GM23338 (cell line): ENCODE measurements around the gene GRK7. TPM values are rescaled to one million over a fixed set of nuclear protein-coding genes. Genes with fewer than 3 reads are reported as not detected.

Experiments
- ATAC-seq: fragments of 200-7000 bp; cut with Tn5 transposase; 3 replicates; pipeline ENCODE4 v1.9.1; 2020
- DNase-seq: peaks from one replicate; pipeline ENCODE4 v3.0.0-alpha.2; 2015; ENCODE audit warnings: low spot score
- H2AFZ ChIP-seq: fragments of 200-600 bp; sonication (generic); 2 replicates; pipeline ENCODE4 v1.8.0; 2016; ENCODE audit warnings: antibody characterized with exemption, mild to moderate bottlenecking, moderate library complexity
- H3F3A ChIP-seq: fragments of 200-600 bp; sonication (generic); replicated peaks from 2 replicates; pipeline ENCODE4 v1.8.0; 2017; ENCODE audit warnings: antibody characterized with exemption, mixed run types, low read depth
- H3K27ac ChIP-seq: fragments of 200-600 bp; sonication (generic); 2 replicates; pipeline ENCODE4 v1.6.1; 2016; ENCODE audit warnings: low read depth
- H3K27me3 ChIP-seq: fragments of 200-600 bp; sonication (generic); 2 replicates; pipeline ENCODE4 v1.8.0; 2016; ENCODE audit warnings: mild to moderate bottlenecking, mixed run types, moderate library complexity; ENCODE audit not compliant: insufficient read depth
- H3K36me3 ChIP-seq: fragments of 200-600 bp; sonication (generic); 2 replicates; pipeline ENCODE4 v1.8.0; 2016; ENCODE audit warnings: mild to moderate bottlenecking; ENCODE audit not compliant: insufficient read depth
- H3K4me1 ChIP-seq: fragments of 200-600 bp; sonication (generic); 2 replicates; pipeline ENCODE4 v1.8.0; 2016; ENCODE audit warnings: mild to moderate bottlenecking, moderate library complexity; ENCODE audit not compliant: insufficient read depth
- H3K4me2 ChIP-seq: fragments of 200-600 bp; sonication (generic); 2 replicates; pipeline ENCODE4 v1.7.1; 2017; ENCODE audit warnings: mixed run types
- H3K4me3 ChIP-seq: fragments of 200-600 bp; sonication (generic); 2 replicates; pipeline ENCODE4 v1.6.1; 2016; ENCODE audit warnings: mixed run types
- H3K79me2 ChIP-seq: fragments of 200-600 bp; sonication (generic); replicated peaks from 2 replicates; pipeline ENCODE4 v1.8.0; 2017; ENCODE audit warnings: mild to moderate bottlenecking; ENCODE audit not compliant: insufficient read depth
- H3K9me2 ChIP-seq: fragments of 200-600 bp; sonication (generic); 2 replicates; pipeline ENCODE4 v1.8.0; 2017; ENCODE audit not compliant: insufficient read depth
- H4K20me1 ChIP-seq: fragments of 200-600 bp; sonication (generic); replicated peaks from 2 replicates; pipeline ENCODE4 v1.8.0; 2017; ENCODE audit warnings: mild to moderate bottlenecking; ENCODE audit not compliant: insufficient read depth
- H3K27ac Mint-ChIP-seq: 2 replicates; pipeline ENCODE4 v1.8.0; 2020; ENCODE audit warnings: inconsistent platforms, mild to moderate bottlenecking, moderate library complexity, mixed read lengths
- H3K27me3 Mint-ChIP-seq: 3 replicates; pipeline ENCODE4 v1.8.0; 2022; ENCODE audit warnings: low read depth, mild to moderate bottlenecking, moderate library complexity, mixed read lengths, inconsistent platforms; ENCODE audit not compliant: insufficient read depth, poor library complexity
- H3K36me3 Mint-ChIP-seq: 3 replicates; pipeline ENCODE4 v1.8.0; 2021; ENCODE audit warnings: low read depth, mild to moderate bottlenecking, inconsistent platforms, moderate library complexity, mixed read lengths
- H3K4me1 Mint-ChIP-seq: 3 replicates; pipeline ENCODE4 v1.8.0; 2020; ENCODE audit warnings: mild to moderate bottlenecking, inconsistent platforms, mixed read lengths
- H3K4me3 Mint-ChIP-seq: 3 replicates; pipeline ENCODE4 v1.8.0; 2021; ENCODE audit warnings: moderate library complexity, mild to moderate bottlenecking, inconsistent platforms, mixed read lengths
- H3K9me3 Mint-ChIP-seq: 3 replicates; pipeline ENCODE4 v1.8.0; 2020; ENCODE audit warnings: moderate library complexity, mild to moderate bottlenecking, inconsistent platforms, mixed read lengths
- CREB1 ChIP-seq: fragments of 250-450 bp; sonication (Bioruptor Pico); IDR thresholded peaks from 2 replicates; pipeline ENCODE4 v1.5.0; 2020; ENCODE audit warnings: low read depth, mild to moderate bottlenecking, moderate library complexity
- CTCF ChIP-seq, 2 experiments: fragments of 200-600 bp in 1 of 2; sonication (generic) in 1 of 2; conservative IDR thresholded peaks; 2 replicates each; pipeline versions ENCODE4 v1.5.1 to v1.6.1; 2016 to 2017; ENCODE audit warnings: antibody characterized with exemption in 2 of 2, low read depth in 2 of 2, mild to moderate bottlenecking in 2 of 2, moderate library complexity in 1 of 2
- ETS1 ChIP-seq: IDR thresholded peaks from 2 replicates; pipeline ENCODE4 v1.6.1; 2016; ENCODE audit warnings: antibody characterized with exemption
- JUNB ChIP-seq: IDR thresholded peaks from one replicate; pipeline ENCODE4 v1.6.1; 2016; ENCODE audit warnings: antibody characterized with exemption; ENCODE audit not compliant: unreplicated experiment
- NANOG ChIP-seq: IDR thresholded peaks from 2 replicates; pipeline ENCODE4 v1.6.1; 2016; ENCODE audit warnings: antibody characterized with exemption, borderline replicate concordance
- POLR2AphosphoS5 ChIP-seq: IDR thresholded peaks from 2 replicates; pipeline ENCODE4 v1.6.1; 2016; ENCODE audit warnings: antibody characterized with exemption, low read depth
- STAT1 ChIP-seq: IDR thresholded peaks from one replicate; pipeline ENCODE4 v1.6.1; 2016; ENCODE audit warnings: antibody characterized with exemption; ENCODE audit not compliant: unreplicated experiment
- polyA plus RNA-seq: library from polyadenylated mRNA; unstranded; fragments of >200 nt; fragmentation: Nextera tagmentation; extraction: Ambion mirVana; gene quantifications from 2 replicates; pipeline ENCODE4 v1.2.1, GENCODE V29; 2016
- total RNA-seq: library from RNA; depleted of rRNA; stranded (reverse); fragments of >200 nt; shearing (Covaris generic); gene quantifications from 2 replicates; pipeline ENCODE4 v1.2.3, GENCODE V29; 2014

The GRK7 gene
- total and polyA plus RNA-seq, 2 experiments from 2014 or later = not detected

GRCh38 chr3:141729240-141729639 lies 34.0 kb upstream of the GRK7 start:
- TF ChIP-seq JUNB = no peak
- TF ChIP-seq NANOG = no peak
- TF ChIP-seq CTCF (conservative IDR thresholded peaks at IDR 0.05; ENCODE audit: low read depth in 2 of 2) = peak; percentile 47 to 48
- TF ChIP-seq CREB1 (CRISPR knock-in tag) = no peak
- Histone ChIP-seq H3K27ac (no peak overlapping the region), H3K36me3 (no peaks in the 10 kb centered on the region), H3K4me2 (no peak overlapping the region), H3K4me3 (no peak overlapping the region), H3K79me2 (no peaks in the 10 kb centered on the region), H3K27me3 (no peaks in the 10 kb centered on the region), H3K9me2 (no peaks in the 10 kb centered on the region), H3F3A (no peaks in the 10 kb centered on the region), H2AFZ (no peak overlapping the region), H3K4me1 (0 out of 2 replicates have a peak, but pooled peaks cover 7% of the 10 kb centered on the region), H4K20me1 (no peaks in the 10 kb centered on the region)
- peaks cover 5% of the 10 kb centered on the region for H3K27me3 Mint-ChIP-seq
- no peak overlapping the region for H3K27ac Mint-ChIP-seq
- H3K4me3 Mint-ChIP-seq = no peak overlapping the region
- H3K9me3 Mint-ChIP-seq = no peaks in the 10 kb centered on the region
- H3K36me3 Mint-ChIP-seq = no peaks in the 10 kb centered on the region
- ATAC-seq (peak; percentile 58), DNase-seq (peak; percentile 21)
- peaks cover 2% of the 10 kb centered on the region; the same call in 2 of the 3 replicates for H3K4me1 Mint-ChIP-seq

GRCh38 chr3:141735176-141735575 lies 28.0 kb upstream of the GRK7 start:
- Histone ChIP-seq H3K27ac (no peak overlapping the region), H3K4me1 (peaks cover 9% of the 10 kb centered on the region), H2AFZ (no peak overlapping the region), H3K4me3 (no peak overlapping the region), H3K4me2 (no peak overlapping the region), H3F3A (no peaks in the 10 kb centered on the region), H3K79me2 (peaks cover 18% of the 10 kb centered on the region), H3K9me2 (no peaks in the 10 kb centered on the region), H3K27me3 (no peaks in the 10 kb centered on the region), H4K20me1 (no peaks in the 10 kb centered on the region; the same call in 1 of the 2 replicates), H3K36me3 (no peaks in the 10 kb centered on the region)
- no peak for ATAC-seq
- DNase-seq = no peak
- Mint-ChIP-seq H3K27ac (no peak overlapping the region), H3K27me3 (peaks cover 13% of the 10 kb centered on the region), H3K9me3 (no peaks in the 10 kb centered on the region), H3K4me3 (no peak overlapping the region), H3K4me1 (peaks cover 6% of the 10 kb centered on the region), H3K36me3 (no peaks in the 10 kb centered on the region; the same call in 2 of the 3 replicates)
- no peak for TF ChIP-seq STAT1
- TF ChIP-seq POLR2AphosphoS5 = no peak
- TF ChIP-seq JUNB = no peak
- TF ChIP-seq ETS1 = no peak
